ENCODE results near the gene ZNF724. TPM values are rescaled to one million over a fixed set of nuclear protein-coding genes. Genes with fewer than 3 reads are reported as not detected.
A peak's percentile ranks its signal among the peaks of the same experiment; 100 is the strongest.
"Not testable (repeated sequence)": the region's sequence is repeated elsewhere in the genome, so short reads cannot be mapped to it uniquely, and the experiment has no call there.

Gene ZNF724
- 34.8 and 46.8 TPM in 2 replicates for total RNA-seq (2014; rRNA removed; shearing (Covaris generic))

- peaks cover 6% of the 10 kb centered on the region for H3K36me3 ChIP-seq (replicated peaks; ENCODE audit: control insufficient read depth, insufficient read depth, low read length)
- no peaks in the 10 kb centered on the region for H3K27me3 ChIP-seq (ENCODE audit: control insufficient read depth, insufficient read depth, low read length)
- H3K4me3 ChIP-seq (ENCODE audit: insufficient read depth, low read depth, low read length): peak within 1 kb of the TSS; percentile 91
- peak; percentile 93 for DNase-seq
Observed at GRCh38 chr19:23249911-23250649, at the start of gene ZNF724. Gene ZNF724 (minus strand): TSS chr19:23250394. CDS start chr19:23250242, 152 bp downstream.

- Histone ChIP-seq H3K36me3 (replicated peaks; ENCODE audit: control insufficient read depth, insufficient read depth, low read length) (no peaks in the 10 kb centered on the region), H3K27me3 (ENCODE audit: control insufficient read depth, insufficient read depth, low read length) (no peaks in the 10 kb centered on the region), H3K4me3 (ENCODE audit: insufficient read depth, low read depth, low read length) (no peak overlapping the region)
- DNase-seq: no peak
Observed at GRCh38 chr19:23294141-23294540, 43.9 kb upstream of the ZNF724 start.

- DNase-seq; H3K36me3 ChIP-seq (replicated peaks; ENCODE audit: control insufficient read depth, insufficient read depth, low read length); H3K4me3 ChIP-seq (ENCODE audit: insufficient read depth, low read depth, low read length); H3K27me3 ChIP-seq (ENCODE audit: control insufficient read depth, insufficient read depth, low read length): not testable (repeated sequence)
Observed at GRCh38 chr19:23289966-23290365, 39.8 kb upstream of the ZNF724 start.

- no peaks in the 10 kb centered on the region for H3K27me3 ChIP-seq (ENCODE audit: control insufficient read depth, insufficient read depth, low read length)
- no peaks in the 10 kb centered on the region for H3K36me3 ChIP-seq (replicated peaks; ENCODE audit: control insufficient read depth, insufficient read depth, low read length)
- H3K4me3 ChIP-seq (ENCODE audit: insufficient read depth, low read depth, low read length): no peak overlapping the region
- DNase-seq: no peak
Observed at GRCh38 chr19:23287620-23288019, 37.4 kb upstream of the ZNF724 start.

GRCh38 chr19:23286477-23286876, 36.3 kb upstream of the ZNF724 start:
- H3K36me3 ChIP-seq (replicated peaks; ENCODE audit: control insufficient read depth, insufficient read depth, low read length): no peaks in the 10 kb centered on the region
- H3K27me3 ChIP-seq (ENCODE audit: control insufficient read depth, insufficient read depth, low read length): no peaks in the 10 kb centered on the region
- H3K4me3 ChIP-seq (ENCODE audit: insufficient read depth, low read depth, low read length): no peak overlapping the region
- DNase-seq: peak; percentile 45

- H3K36me3 ChIP-seq (replicated peaks; ENCODE audit: control insufficient read depth, insufficient read depth, low read length): no peaks in the 10 kb centered on the region
- no peak overlapping the region for H3K4me3 ChIP-seq (ENCODE audit: insufficient read depth, low read depth, low read length)
- no peaks in the 10 kb centered on the region for H3K27me3 ChIP-seq (ENCODE audit: control insufficient read depth, insufficient read depth, low read length)
- no peak for DNase-seq
Observed at GRCh38 chr19:23285948-23286347, 35.8 kb upstream of the ZNF724 start.

GRCh38 chr19:23285326-23285725, 35.1 kb upstream of the ZNF724 start:
- not testable (repeated sequence) for H3K27me3 ChIP-seq (ENCODE audit: control insufficient read depth, insufficient read depth, low read length); DNase-seq; H3K36me3 ChIP-seq (replicated peaks; ENCODE audit: control insufficient read depth, insufficient read depth, low read length); H3K4me3 ChIP-seq (ENCODE audit: insufficient read depth, low read depth, low read length)

- DNase-seq: peak; percentile 68
- H3K4me3 ChIP-seq (ENCODE audit: insufficient read depth, low read depth, low read length): no peak overlapping the region
- no peaks in the 10 kb centered on the region for H3K36me3 ChIP-seq (replicated peaks; ENCODE audit: control insufficient read depth, insufficient read depth, low read length)
- no peaks in the 10 kb centered on the region for H3K27me3 ChIP-seq (ENCODE audit: control insufficient read depth, insufficient read depth, low read length)
Observed at GRCh38 chr19:23283925-23284324, 33.7 kb upstream of the ZNF724 start.

GRCh38 chr19:23281663-23282276, 31.6 kb upstream of the ZNF724 start:
- no peak for DNase-seq
- Histone ChIP-seq H3K4me3 (ENCODE audit: insufficient read depth, low read depth, low read length) (no peak overlapping the region), H3K27me3 (ENCODE audit: control insufficient read depth, insufficient read depth, low read length) (no peaks in the 10 kb centered on the region), H3K36me3 (replicated peaks; ENCODE audit: control insufficient read depth, insufficient read depth, low read length) (no peaks in the 10 kb centered on the region)

GRCh38 chr19:23278118-23278517, 27.9 kb upstream of the ZNF724 start:
- H3K27me3 ChIP-seq (ENCODE audit: control insufficient read depth, insufficient read depth, low read length); H3K4me3 ChIP-seq (ENCODE audit: insufficient read depth, low read depth, low read length); H3K36me3 ChIP-seq (replicated peaks; ENCODE audit: control insufficient read depth, insufficient read depth, low read length); DNase-seq: not testable (repeated sequence)

GRCh38 chr19:23273590-23274412, 23.6 kb upstream of the ZNF724 start:
- H3K27me3 ChIP-seq (ENCODE audit: control insufficient read depth, insufficient read depth, low read length): no peaks in the 10 kb centered on the region
- peak; percentile 93 for DNase-seq
- peak overlapping the region; percentile 95 for H3K4me3 ChIP-seq (ENCODE audit: insufficient read depth, low read depth, low read length)
- H3K36me3 ChIP-seq (replicated peaks; ENCODE audit: control insufficient read depth, insufficient read depth, low read length): peaks cover 3% of the 10 kb centered on the region; the same call in 1 of the 2 replicates

- H3K4me3 ChIP-seq (ENCODE audit: insufficient read depth, low read depth, low read length): peak overlapping the region; percentile 95
- peaks cover 3% of the 10 kb centered on the region; the same call in 1 of the 2 replicates for H3K36me3 ChIP-seq (replicated peaks; ENCODE audit: control insufficient read depth, insufficient read depth, low read length)
- no peak for DNase-seq
- no peaks in the 10 kb centered on the region for H3K27me3 ChIP-seq (ENCODE audit: control insufficient read depth, insufficient read depth, low read length)
Observed at GRCh38 chr19:23273022-23273589, 22.9 kb upstream of the ZNF724 start.

GRCh38 chr19:23263870-23264590, 13.8 kb upstream of the ZNF724 start:
- Histone ChIP-seq H3K36me3 (replicated peaks; ENCODE audit: control insufficient read depth, insufficient read depth, low read length) (peaks cover 24% of the 10 kb centered on the region), H3K4me3 (ENCODE audit: insufficient read depth, low read depth, low read length) (no peak overlapping the region), H3K27me3 (ENCODE audit: control insufficient read depth, insufficient read depth, low read length) (no peaks in the 10 kb centered on the region)
- DNase-seq: no peak

GRCh38 chr19:23263396-23263795, 13.2 kb upstream of the ZNF724 start:
- no peak overlapping the region for H3K4me3 ChIP-seq (ENCODE audit: insufficient read depth, low read depth, low read length)
- peaks cover 26% of the 10 kb centered on the region for H3K36me3 ChIP-seq (replicated peaks; ENCODE audit: control insufficient read depth, insufficient read depth, low read length)
- H3K27me3 ChIP-seq (ENCODE audit: control insufficient read depth, insufficient read depth, low read length): no peaks in the 10 kb centered on the region
- DNase-seq: no peak
